Measurements from ENCODE around the gene ARSA.
"Not testable (repeated sequence)": the region's sequence is repeated elsewhere in the genome, so short reads cannot be mapped to it uniquely, and the experiment has no call there.

The ARSA gene

DNA sequence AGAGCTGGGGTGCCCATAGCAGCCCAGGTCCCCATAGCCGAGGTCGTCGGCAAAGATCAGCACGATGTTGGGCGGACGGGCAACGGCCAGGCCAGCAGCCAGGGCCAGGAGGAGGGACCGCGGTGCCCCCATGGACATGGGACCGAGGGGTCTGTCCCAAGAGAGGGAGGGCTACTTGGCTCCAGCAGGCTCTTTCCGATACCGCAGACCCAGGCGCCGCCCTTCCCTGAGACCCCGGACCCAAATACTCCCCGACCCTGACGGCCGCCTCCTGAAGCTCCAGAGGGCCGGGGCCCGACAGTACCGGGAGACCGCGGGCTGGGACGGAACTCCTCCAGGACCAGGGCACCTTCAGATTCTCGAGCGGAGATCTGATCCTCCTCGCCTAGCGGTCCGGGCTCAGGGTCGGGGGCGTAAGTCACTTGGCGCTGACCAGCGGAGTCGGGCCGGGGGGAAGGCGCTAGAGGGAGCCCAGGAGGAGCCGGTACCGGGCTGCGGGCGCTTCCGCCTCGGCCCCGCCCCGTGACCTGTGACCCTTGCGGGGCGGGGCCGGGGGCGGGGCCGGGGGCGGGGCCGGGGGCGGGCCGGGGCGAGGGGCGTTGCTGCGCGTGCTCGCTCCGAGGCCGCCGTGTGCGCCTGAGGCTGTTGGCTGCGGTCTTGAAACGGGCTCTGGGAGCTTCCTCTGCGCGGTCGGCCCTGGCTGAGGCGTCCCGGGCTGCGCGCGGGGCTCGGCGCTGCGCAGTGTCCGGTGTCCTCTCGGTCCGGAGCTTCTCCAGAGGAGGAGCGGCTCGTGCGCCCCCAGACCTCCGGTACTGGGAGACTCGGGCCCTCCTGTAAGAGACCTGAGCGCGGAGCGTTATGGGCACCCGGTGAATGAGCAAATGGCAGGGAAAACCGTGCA is at the start of gene ARSA:
Gene ARSA (minus strand): TSS at position 511 of the 901 bp plus-strand sequence. CDS start 373 bp downstream, at position 138.
- peak in 1 of 2 donors; percentile 59 for DNase-seq (ENCODE audit: low read depth in 2 of 2, low spot score in 1 of 2)

- DNase-seq (ENCODE audit: low read depth in 2 of 2, low spot score in 1 of 2), result no peak
Observed at GRCh38 chr22:50676661-50677492, 48.9 kb upstream of the ARSA start.

DNA sequence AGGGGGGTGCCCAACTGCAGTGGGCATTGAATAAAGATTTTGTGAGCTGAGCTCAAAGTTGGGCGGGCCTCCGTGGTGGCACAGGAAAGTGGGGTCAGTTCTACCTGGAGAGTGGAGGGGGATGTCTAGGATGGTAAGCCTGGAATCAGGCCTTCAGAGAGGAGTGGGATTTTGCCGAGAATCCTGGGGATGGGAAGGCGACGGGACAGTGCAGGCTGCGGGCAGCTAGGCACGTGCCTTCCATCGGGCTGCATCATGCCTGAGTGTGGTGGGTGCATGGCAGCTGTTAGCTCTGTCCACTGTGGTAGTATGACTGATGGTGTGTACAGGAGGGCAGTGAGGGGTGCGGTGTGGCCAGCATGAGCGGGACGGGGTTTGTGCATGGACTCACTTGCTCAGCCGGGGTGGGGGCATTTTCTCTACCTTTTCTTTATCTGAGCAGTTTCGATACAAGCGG is 48.3 kb upstream of the ARSA start:
- no peak for DNase-seq (ENCODE audit: low read depth in 2 of 2, low spot score in 1 of 2)

- DNase-seq (ENCODE audit: low read depth in 2 of 2, low spot score in 1 of 2), result no peak
Observed at GRCh38 chr22:50675553-50676179, 47.7 kb upstream of the ARSA start.

DNA sequence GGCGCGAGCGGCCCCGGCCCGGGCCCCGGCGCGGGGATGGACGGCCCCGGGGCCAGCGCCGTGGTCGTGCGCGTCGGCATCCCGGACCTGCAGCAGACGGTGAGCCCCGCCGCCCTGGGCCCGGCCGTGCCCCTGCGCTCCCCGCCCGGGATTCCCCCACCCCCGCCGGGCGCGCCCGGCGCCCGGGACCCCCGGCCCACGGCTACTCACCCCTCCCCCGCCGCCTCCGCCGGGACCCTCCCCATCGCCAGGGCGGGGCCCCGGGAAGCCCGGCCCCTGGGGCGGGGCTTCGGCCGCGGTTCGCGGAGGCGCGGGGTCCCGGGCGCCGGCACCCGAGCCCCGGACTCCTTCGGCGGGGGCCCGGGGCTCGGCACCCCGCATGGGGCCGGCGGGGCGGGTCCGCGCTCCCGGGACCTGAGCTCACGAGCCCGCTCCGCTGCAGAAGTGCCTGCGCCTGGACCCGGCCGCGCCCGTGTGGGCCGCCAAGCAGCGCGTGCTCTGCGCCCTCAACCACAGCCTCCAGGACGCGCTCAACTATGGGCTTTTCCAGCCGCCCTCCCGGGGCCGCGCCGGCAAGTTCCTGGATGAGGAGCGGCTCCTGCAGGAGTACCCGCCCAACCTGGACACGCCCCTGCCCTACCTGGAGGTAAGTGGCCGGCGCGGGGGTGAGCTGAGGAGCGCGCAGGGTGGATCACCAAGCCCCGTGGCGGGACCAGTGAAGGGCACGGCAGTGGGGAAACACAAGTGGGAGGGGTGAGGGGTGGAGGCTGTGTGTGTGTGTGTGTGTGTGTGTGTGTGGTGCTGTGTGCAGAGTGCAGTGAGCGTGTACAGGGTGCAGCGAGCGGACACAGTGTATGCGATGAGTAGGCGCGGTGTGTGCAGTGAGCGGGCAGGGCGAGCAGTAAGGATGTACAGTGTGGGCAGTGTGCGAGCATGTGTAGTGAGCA is 46.9 kb upstream of the ARSA start:
- no peak for DNase-seq (ENCODE audit: low read depth in 2 of 2, low spot score in 1 of 2)

- no peak for DNase-seq (ENCODE audit: low read depth in 2 of 2, low spot score in 1 of 2)
Observed at GRCh38 chr22:50674130-50674500, 46.2 kb upstream of the ARSA start.

GRCh38 chr22:50673231-50674129 is 45.5 kb upstream of the ARSA start:
- no peak for DNase-seq (ENCODE audit: low read depth in 2 of 2, low spot score in 1 of 2)

- DNase-seq (ENCODE audit: low read depth in 2 of 2, low spot score in 1 of 2), result no peak
Observed at GRCh38 chr22:50672471-50673230, 44.7 kb upstream of the ARSA start, which contains the start of gene SHANK3. Gene SHANK3, plus strand, starts transcription at chr22:50672823.

DNA sequence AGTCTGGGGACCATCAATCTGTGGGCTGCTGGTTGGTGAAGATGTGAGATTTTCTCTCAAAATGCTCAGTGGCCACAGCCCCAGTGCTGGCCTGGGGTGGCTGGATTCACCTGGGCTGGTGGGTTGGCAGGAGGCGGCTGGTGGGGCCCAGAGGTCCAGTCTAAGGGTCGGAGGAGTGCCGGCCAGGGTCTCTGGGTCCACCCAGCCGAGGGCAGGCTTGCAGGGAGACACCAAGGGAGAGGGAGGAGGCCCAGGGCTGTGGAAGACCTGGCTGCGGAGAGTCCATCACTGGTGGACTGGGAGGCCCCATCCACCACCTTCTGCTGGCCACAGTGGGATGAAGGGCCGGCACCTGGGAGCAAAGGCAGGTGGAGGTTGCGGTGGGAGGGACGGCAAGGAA is 44.1 kb upstream of the ARSA start:
- no peak for DNase-seq (ENCODE audit: low read depth in 2 of 2, low spot score in 1 of 2)

GRCh38 chr22:50671641-50672040 is 43.7 kb upstream of the ARSA start:
- no peak for DNase-seq (ENCODE audit: low read depth in 2 of 2, low spot score in 1 of 2)

- DNase-seq (ENCODE audit: low read depth in 2 of 2, low spot score in 1 of 2), result no peak
Observed at GRCh38 chr22:50670914-50671538, 43.1 kb upstream of the ARSA start.

- no peak for DNase-seq (ENCODE audit: low read depth in 2 of 2, low spot score in 1 of 2)
Observed at GRCh38 chr22:50670513-50670912, 42.6 kb upstream of the ARSA start.

DNA sequence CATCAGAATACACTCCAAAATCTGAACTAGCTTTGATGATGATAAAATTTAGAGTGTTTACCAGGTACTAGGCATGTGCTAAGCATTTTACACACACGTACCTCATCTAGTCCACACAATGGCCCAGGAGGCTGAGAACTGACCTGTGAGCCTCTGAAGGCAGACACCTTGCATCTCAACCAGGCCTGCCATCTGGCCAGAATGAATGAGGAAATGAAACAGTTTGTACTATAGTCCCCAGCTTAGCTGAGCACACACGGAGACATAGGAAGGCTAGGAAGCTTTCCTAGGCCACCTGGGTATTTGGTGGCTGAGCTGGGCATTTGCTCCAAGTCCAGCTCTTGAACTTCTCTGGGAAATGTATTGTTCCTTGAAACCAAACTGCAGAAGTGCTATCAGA is 37.8 kb upstream of the ARSA start:
- DNase-seq (ENCODE audit: low read depth in 2 of 2, low spot score in 1 of 2), result no peak

DNA sequence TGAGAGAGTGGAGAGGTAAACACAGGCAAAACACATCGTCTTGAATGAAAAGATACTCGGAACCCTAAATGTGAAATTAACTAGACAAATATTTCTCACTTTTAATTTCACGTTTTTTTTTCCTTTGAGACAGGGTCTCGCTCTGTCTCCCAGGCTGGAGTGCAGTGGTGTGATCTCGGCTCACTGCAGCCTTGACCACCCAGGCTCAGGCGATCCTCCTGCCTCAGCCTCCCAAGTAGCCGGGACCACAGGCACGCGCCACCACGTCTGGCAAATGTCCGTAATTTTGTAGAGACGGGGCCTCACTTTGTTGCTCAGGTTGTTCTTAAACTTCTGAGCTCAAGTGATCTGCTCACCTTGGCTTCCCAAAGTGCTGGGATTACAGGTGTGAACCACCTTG is 37.3 kb upstream of the ARSA start:
- DNase-seq (ENCODE audit: low read depth in 2 of 2, low spot score in 1 of 2), result no peak

DNA sequence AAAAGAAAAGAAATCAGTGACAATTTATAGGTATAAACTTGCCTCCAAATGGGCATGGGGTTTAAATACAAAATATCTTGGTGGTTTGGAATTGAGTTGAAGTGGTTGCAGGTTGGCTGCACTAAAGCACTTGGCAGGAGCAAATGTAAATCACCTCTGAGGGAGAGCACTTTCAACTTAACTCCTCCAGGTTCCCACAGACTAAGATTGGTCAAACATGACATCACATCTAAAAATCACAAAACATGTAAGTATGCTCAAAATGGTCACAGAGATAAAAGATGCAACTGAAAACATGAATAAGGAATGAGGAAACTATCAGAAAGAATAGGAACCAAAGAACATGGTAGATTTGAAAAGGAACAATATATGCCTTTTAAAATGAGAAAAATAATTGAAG is 32.4 kb upstream of the ARSA start:
- DNase-seq (ENCODE audit: low read depth in 2 of 2, low spot score in 1 of 2), result no peak

DNA sequence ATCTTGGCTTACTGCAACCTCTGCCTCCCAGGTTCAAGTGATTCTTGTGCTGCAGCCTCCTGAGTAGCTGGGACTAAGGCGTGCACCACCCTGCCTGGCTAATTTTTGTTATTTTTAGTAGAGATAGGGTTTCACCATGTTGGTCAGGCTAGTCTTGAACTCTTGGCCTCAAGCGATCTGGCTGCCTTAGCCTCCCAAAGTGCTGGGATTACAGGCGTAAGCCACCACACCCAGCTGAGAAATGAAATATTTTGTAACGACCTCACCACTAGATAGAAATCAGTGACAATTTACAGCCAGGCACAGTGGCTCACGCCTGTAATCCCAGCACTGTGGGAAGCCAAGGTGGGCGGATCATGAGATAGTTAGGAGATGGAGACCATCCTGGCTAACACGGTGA is 31.8 kb upstream of the ARSA start:
- DNase-seq (ENCODE audit: low read depth in 2 of 2, low spot score in 1 of 2), result not testable (repeated sequence)

GRCh38 chr22:50657925-50658324 is 30.0 kb upstream of the ARSA start:
- DNase-seq (ENCODE audit: low read depth in 2 of 2, low spot score in 1 of 2), result no peak

All from stimulated activated CD8-positive, alpha-beta memory T cell treated with anti-CD3 and anti-CD28 coated beads, Interleukin-4, amount 100 ng/mL, for 1 hour (primary cell).